KOPT-K1 (cell line): Measurements from ENCODE around the gene CPEB1.
"Not testable (repeated sequence)": the region's sequence is repeated elsewhere in the genome, so short reads cannot be mapped to it uniquely, and the experiment has no call there.

Experiments
- H3K27ac ChIP-seq: fragments of 200-600 bp; sonication (generic); 2 replicates; pipeline ENCODE4 v1.5.1; 2016; ENCODE audit warnings: antibody characterized with exemption, mild to moderate bottlenecking, low read depth, low read length; ENCODE audit not compliant: poor library complexity, severe bottlenecking
- H3K36me3 ChIP-seq: fragments of 200-600 bp; sonication (generic); 2 replicates; pipeline ENCODE4 v1.5.1; 2017; ENCODE audit warnings: antibody characterized with exemption, mild to moderate bottlenecking, low read length, moderate library complexity; ENCODE audit not compliant: insufficient read depth
- H3K9me3 ChIP-seq: fragments of 200-600 bp; sonication (generic); 2 replicates; pipeline ENCODE4 v1.5.1; 2017; ENCODE audit warnings: antibody characterized with exemption, low read length, mild to moderate bottlenecking; ENCODE audit not compliant: insufficient read depth, poor library complexity, severe bottlenecking

CPEB1 gene

GRCh38 chr15:82656641-82657266 is 9.6 kb upstream of the CPEB1 start:
- Histone ChIP-seq H3K9me3 (no peaks in the 10 kb centered on the region), H3K27ac (no peak overlapping the region), H3K36me3 (no peaks in the 10 kb centered on the region)

- H3K27ac ChIP-seq: no peak overlapping the region
- H3K9me3 ChIP-seq: no peaks in the 10 kb centered on the region
- H3K36me3 ChIP-seq: no peaks in the 10 kb centered on the region
These were observed 8.4 kb upstream of the CPEB1 start for GRCh38 chr15:82655606-82656005.

- H3K36me3 ChIP-seq: no peaks in the 10 kb centered on the region
- H3K9me3 ChIP-seq: no peaks in the 10 kb centered on the region
- no peak overlapping the region for H3K27ac ChIP-seq
These were observed 6.5 kb upstream of the CPEB1 start for GRCh38 chr15:82653483-82654168.

GRCh38 chr15:82651708-82652107 is 4.5 kb upstream of the CPEB1 start:
- no peaks in the 10 kb centered on the region for H3K9me3 ChIP-seq
- H3K27ac ChIP-seq: no peak overlapping the region
- no peaks in the 10 kb centered on the region for H3K36me3 ChIP-seq

- Histone ChIP-seq H3K36me3 (no peaks in the 10 kb centered on the region), H3K27ac (no peak overlapping the region), H3K9me3 (no peaks in the 10 kb centered on the region)
These were observed 3.0 kb upstream of the CPEB1 start for GRCh38 chr15:82650046-82650670.

- no peaks in the 10 kb centered on the region for H3K9me3 ChIP-seq
- no peak overlapping the region for H3K27ac ChIP-seq
- no peaks in the 10 kb centered on the region for H3K36me3 ChIP-seq
These were observed 2.2 kb upstream of the CPEB1 start for GRCh38 chr15:82649226-82649999.

- H3K27ac ChIP-seq: no peak overlapping the region
- no peaks in the 10 kb centered on the region for H3K36me3 ChIP-seq
- H3K9me3 ChIP-seq: no peaks in the 10 kb centered on the region
These were observed 1.3 kb upstream of the CPEB1 start for GRCh38 chr15:82648257-82649103.

GRCh38 chr15:82647835-82648256 is 683 bp upstream of the CPEB1 start:
- no peak overlapping the region for H3K27ac ChIP-seq
- H3K36me3 ChIP-seq: no peaks in the 10 kb centered on the region
- no peaks in the 10 kb centered on the region for H3K9me3 ChIP-seq

GRCh38 chr15:82646250-82647044 is 716 bp downstream of the CPEB1 start:
- Histone ChIP-seq H3K36me3 (no peaks in the 10 kb centered on the region), H3K27ac (no peak overlapping the region), H3K9me3 (no peaks in the 10 kb centered on the region)

- H3K27ac ChIP-seq, H3K36me3 ChIP-seq, H3K9me3 ChIP-seq: not testable (repeated sequence)
These were observed 2.0 kb downstream of the CPEB1 start for GRCh38 chr15:82644967-82645852.

GRCh38 chr15:82643992-82644391 is 3.2 kb downstream of the CPEB1 start:
- no peaks in the 10 kb centered on the region for H3K36me3 ChIP-seq
- H3K9me3 ChIP-seq: no peaks in the 10 kb centered on the region
- H3K27ac ChIP-seq: no peak overlapping the region

- Histone ChIP-seq H3K36me3 (no peaks in the 10 kb centered on the region), H3K9me3 (no peaks in the 10 kb centered on the region), H3K27ac (no peak overlapping the region)
These were observed 4.5 kb downstream of the CPEB1 start for GRCh38 chr15:82642656-82643055.

- Histone ChIP-seq H3K36me3 (no peaks in the 10 kb centered on the region), H3K9me3 (no peaks in the 10 kb centered on the region), H3K27ac (no peak overlapping the region)
These were observed 5.9 kb downstream of the CPEB1 start for GRCh38 chr15:82641129-82641798.
